ENCODE results near the gene KCNK17. TPM values are rescaled to one million over a fixed set of nuclear protein-coding genes. Genes with fewer than 3 reads are reported as not detected.

The KCNK17 gene
- total and polyA plus RNA-seq, 7 donors = 0.04 TPM; not detected in 6

- Histone ChIP-seq H3K4me3 (no peak overlapping the region), H3K27ac (no peak overlapping the region), H3K9me3 (no peaks in the 10 kb centered on the region), H3K36me3 (ENCODE audit: insufficient read depth in 1 of 2, low read depth in 1 of 2) (no peaks in the 10 kb centered on the region), H3K27me3 (ENCODE audit: insufficient read depth in 3 of 3, low read length in 2 of 3) (no peaks in the 10 kb centered on the region), H3K4me1 (no peaks in the 10 kb centered on the region)
- no peak for ATAC-seq
- no peak for TF ChIP-seq CTCF (IDR thresholded peaks at IDR 0.05)
- DNase-seq = no peak
- 83 to 86% (median 84%) methylated on average over 3 of the region's 3 CpGs for WGBS, 3 donors
- intact Hi-C loops (cut with DNase I) = no loop called here
Measured at GRCh38 chr6:39268721-39269120, 45.5 kb downstream of the KCNK17 start.

GRCh38 chr6:39268171-39268570, 46.0 kb downstream of the KCNK17 start:
- no peak for DNase-seq
- no peaks in the 10 kb centered on the region for H3K27me3 ChIP-seq (ENCODE audit: insufficient read depth in 3 of 3, low read length in 2 of 3)
- no peak overlapping the region for H3K27ac ChIP-seq
- no peaks in the 10 kb centered on the region for H3K9me3 ChIP-seq
- H3K36me3 ChIP-seq (ENCODE audit: insufficient read depth in 1 of 2, low read depth in 1 of 2) = no peaks in the 10 kb centered on the region
- TF ChIP-seq CTCF (IDR thresholded peaks at IDR 0.05) = no peak
- no peak overlapping the region for H3K4me3 ChIP-seq
- intact Hi-C loops (cut with DNase I) = no loop called here
- WGBS, 3 donors = 71 to 82% (median 76%) methylated on average over 7 of the region's 7 CpGs
- H3K4me1 ChIP-seq = no peaks in the 10 kb centered on the region
- ATAC-seq = no peak

- no peaks in the 10 kb centered on the region for H3K36me3 ChIP-seq (ENCODE audit: insufficient read depth in 1 of 2, low read depth in 1 of 2)
- no peak overlapping the region for H3K4me3 ChIP-seq
- DNase-seq (no peak), ATAC-seq (no peak)
- H3K9me3 ChIP-seq = no peaks in the 10 kb centered on the region
- no peak for TF ChIP-seq CTCF (IDR thresholded peaks at IDR 0.05)
- no peak overlapping the region for H3K27ac ChIP-seq
- 82 to 95% (median 87%) methylated on average over 5 of the region's 5 CpGs for WGBS, 3 donors
- H3K4me1 ChIP-seq = no peaks in the 10 kb centered on the region
- peaks cover 0 to 2% (median 0%) of the 10 kb centered on the region in 3 donors for H3K27me3 ChIP-seq (ENCODE audit: insufficient read depth in 3 of 3, low read length in 2 of 3)
- intact Hi-C loops (cut with DNase I) = no loop called here
Measured at GRCh38 chr6:39266782-39267355, 47.4 kb downstream of the KCNK17 start.

- no peak overlapping the region for H3K4me3 ChIP-seq
- H3K9me3 ChIP-seq = no peaks in the 10 kb centered on the region
- peaks cover 0 to 7% (median 0%) of the 10 kb centered on the region in 3 donors for H3K27me3 ChIP-seq (ENCODE audit: insufficient read depth in 3 of 3, low read length in 2 of 3)
- intact Hi-C loops (cut with DNase I) = no loop called here
- 84 to 92% (median 91%) methylated on average over 2 of the region's 2 CpGs for WGBS, 3 donors
- DNase-seq = no peak
- no peak for ATAC-seq
- no peaks in the 10 kb centered on the region for H3K36me3 ChIP-seq (ENCODE audit: insufficient read depth in 1 of 2, low read depth in 1 of 2)
- H3K4me1 ChIP-seq = no peaks in the 10 kb centered on the region
- TF ChIP-seq CTCF (IDR thresholded peaks at IDR 0.05) = no peak
- H3K27ac ChIP-seq = no peak overlapping the region
Measured at GRCh38 chr6:39266375-39266774, 47.8 kb downstream of the KCNK17 start.
